Endothelial cell of umbilical vein (primary cell): ENCODE measurements around the gene SMCO2.

Source experiments
- GATA2 ChIP-seq: IDR thresholded peaks from 2 replicates; pipeline ENCODE4 v1.7.0; 2011; ENCODE audit warnings: low read depth, mild to moderate bottlenecking, moderate library complexity, mixed read lengths, low read length; ENCODE audit not compliant: insufficient read length, insufficient read depth
- JUN ChIP-seq: IDR thresholded peaks from 2 replicates; pipeline ENCODE4 v1.6.1; 2011; ENCODE audit warnings: borderline replicate concordance, low read depth; ENCODE audit not compliant: insufficient read length, insufficient read depth
- POLR2A ChIP-seq: IDR thresholded peaks from 2 replicates; pipeline ENCODE4 v1.6.1; 2012; ENCODE audit warnings: low read depth, mild to moderate bottlenecking, control low read depth, low read length
- POLR2AphosphoS5 ChIP-seq: IDR thresholded peaks from 2 replicates; pipeline ENCODE4 v1.6.1; 2012; ENCODE audit warnings: low read depth, mild to moderate bottlenecking, control low read depth, low read length, moderate library complexity; ENCODE audit not compliant: insufficient read depth
- TF ChIP-seq, protein P1 (sequence below), 2 donors: IDR thresholded peaks; 1 replicate in 1 of 2; 2 replicates in 1 of 2; pipeline ENCODE4 v1.5.1; 2011; ENCODE audit warnings: low read length in 2 of 2, mild to moderate bottlenecking in 2 of 2, moderate library complexity in 2 of 2, control low read depth in 1 of 2, inconsistent platforms in 1 of 2, low read depth in 1 of 2; ENCODE audit not compliant: insufficient read depth in 1 of 2; ENCODE audit errors: extremely low read depth in 1 of 2

DNA sequence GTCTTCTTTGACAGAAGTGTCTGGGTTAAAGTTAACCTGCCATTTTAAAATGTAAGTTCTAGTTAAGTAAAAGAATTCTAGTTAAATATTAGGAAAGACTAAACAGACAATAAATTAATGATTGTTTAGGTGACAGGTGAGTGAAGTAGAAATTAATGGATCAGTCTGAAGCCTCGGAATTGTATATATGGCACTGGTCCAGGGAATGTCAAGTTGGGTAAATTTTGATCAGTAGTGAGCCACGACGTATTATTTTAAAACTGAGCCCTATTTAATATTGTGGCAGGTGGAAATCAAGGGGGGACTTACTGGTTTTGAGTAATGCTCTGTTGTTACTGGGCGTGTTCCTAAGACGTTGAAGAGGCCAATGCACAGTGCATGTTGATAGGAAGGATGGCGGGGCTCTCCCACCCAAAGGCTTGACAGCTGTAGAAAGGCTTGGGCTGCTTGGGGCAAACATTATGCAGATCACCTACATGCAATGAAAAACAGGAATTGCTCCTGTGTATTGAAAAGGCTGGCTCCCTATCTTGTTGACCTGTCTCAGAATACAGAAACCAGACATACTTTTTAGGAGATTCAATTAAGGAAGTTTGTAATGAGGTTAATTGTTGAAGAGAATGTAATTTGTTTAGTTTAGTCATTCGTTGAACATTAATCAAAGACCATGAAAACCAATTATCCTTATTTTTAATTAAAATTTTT is 71.6 kb downstream of the SMCO2 start:
- TF ChIP-seq, protein P1, sequence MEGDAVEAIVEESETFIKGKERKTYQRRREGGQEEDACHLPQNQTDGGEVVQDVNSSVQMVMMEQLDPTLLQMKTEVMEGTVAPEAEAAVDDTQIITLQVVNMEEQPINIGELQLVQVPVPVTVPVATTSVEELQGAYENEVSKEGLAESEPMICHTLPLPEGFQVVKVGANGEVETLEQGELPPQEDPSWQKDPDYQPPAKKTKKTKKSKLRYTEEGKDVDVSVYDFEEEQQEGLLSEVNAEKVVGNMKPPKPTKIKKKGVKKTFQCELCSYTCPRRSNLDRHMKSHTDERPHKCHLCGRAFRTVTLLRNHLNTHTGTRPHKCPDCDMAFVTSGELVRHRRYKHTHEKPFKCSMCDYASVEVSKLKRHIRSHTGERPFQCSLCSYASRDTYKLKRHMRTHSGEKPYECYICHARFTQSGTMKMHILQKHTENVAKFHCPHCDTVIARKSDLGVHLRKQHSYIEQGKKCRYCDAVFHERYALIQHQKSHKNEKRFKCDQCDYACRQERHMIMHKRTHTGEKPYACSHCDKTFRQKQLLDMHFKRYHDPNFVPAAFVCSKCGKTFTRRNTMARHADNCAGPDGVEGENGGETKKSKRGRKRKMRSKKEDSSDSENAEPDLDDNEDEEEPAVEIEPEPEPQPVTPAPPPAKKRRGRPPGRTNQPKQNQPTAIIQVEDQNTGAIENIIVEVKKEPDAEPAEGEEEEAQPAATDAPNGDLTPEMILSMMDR (IDR thresholded peaks at IDR 0.05; ENCODE audit: extremely low read depth in 1 of 2, insufficient read depth in 1 of 2, low read depth in 1 of 2, low read length in 2 of 2) = no peak
- no peak for TF ChIP-seq POLR2AphosphoS5
- no peak for TF ChIP-seq POLR2A
- no peak for TF ChIP-seq GATA2
- no peak for TF ChIP-seq JUN
